ENCODE results near the gene UBE3D.

DNA sequence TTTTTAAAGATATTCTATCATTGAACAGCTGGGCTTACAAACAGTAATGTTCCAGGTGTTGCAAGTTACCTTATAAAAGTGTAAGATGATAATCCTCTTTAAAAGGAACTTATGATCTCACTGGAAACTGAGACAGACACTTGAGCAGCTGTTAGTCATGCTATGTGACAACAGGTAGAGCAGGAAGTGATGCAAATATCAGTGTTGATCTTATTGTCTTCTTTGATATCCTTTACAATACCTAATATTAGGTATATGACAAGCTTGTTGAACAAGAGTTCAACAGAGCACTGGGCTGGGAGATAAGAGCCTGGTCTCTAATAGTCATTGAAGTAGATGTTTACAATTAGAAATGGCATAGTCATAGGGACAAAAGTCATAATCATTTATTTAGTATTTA, 150.0 kb downstream of the UBE3D start:
- TF ChIP-seq, protein P1, sequence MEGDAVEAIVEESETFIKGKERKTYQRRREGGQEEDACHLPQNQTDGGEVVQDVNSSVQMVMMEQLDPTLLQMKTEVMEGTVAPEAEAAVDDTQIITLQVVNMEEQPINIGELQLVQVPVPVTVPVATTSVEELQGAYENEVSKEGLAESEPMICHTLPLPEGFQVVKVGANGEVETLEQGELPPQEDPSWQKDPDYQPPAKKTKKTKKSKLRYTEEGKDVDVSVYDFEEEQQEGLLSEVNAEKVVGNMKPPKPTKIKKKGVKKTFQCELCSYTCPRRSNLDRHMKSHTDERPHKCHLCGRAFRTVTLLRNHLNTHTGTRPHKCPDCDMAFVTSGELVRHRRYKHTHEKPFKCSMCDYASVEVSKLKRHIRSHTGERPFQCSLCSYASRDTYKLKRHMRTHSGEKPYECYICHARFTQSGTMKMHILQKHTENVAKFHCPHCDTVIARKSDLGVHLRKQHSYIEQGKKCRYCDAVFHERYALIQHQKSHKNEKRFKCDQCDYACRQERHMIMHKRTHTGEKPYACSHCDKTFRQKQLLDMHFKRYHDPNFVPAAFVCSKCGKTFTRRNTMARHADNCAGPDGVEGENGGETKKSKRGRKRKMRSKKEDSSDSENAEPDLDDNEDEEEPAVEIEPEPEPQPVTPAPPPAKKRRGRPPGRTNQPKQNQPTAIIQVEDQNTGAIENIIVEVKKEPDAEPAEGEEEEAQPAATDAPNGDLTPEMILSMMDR (IDR thresholded peaks at IDR 0.05 in 8 of 11, conservative IDR thresholded peaks at IDR 0.05 in 3 of 11) = no peak
- no peak for TF ChIP-seq POLR2A (IDR thresholded peaks at IDR 0.05)
